C4-2B (cell line): Measurements from ENCODE around the gene VEGFD.

Experiments used
- CTCF ChIP-seq: fragments of 450-650 bp; conservative IDR thresholded peaks from 2 replicates; pipeline ENCODE4 v1.5.1; 2017; ENCODE audit warnings: mild to moderate bottlenecking
- ZFX ChIP-seq: fragments of 450-650 bp; IDR thresholded peaks from 2 replicates; pipeline ENCODE4 v1.6.1; 2017

GRCh38 chrX:15349046-15349445 is 35.2 kb downstream of the VEGFD start:
- peak; percentile 69 for TF ChIP-seq CTCF
- TF ChIP-seq ZFX = no peak
